HK-2 (cell line): ENCODE measurements around the gene ABCA4.

Experiments used
- DNase-seq: peaks from one replicate; pipeline ENCODE4 v3.0.0-alpha.2; 2018; ENCODE audit not compliant: unreplicated experiment

ABCA4 gene

DNA sequence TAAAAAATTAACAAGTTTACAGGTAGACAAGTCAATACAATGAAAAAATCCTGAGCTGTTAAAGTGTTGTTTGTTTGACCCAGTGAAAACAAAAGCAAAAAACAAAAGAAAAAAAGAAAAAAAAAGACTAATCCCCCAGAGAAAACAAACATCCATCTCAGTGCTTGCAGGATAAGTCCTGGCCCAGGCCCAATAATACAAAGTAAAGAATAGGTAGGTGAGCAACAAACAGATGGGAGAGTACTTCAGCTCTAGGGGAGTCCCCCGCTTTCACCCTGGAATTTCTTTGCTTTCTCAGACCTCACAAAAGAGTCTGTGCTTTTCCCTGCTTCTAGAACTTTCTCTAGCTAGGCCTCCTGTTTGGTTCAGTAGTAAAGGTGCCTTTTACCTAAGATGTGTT is 70.3 kb downstream of the ABCA4 start:
- no peak for DNase-seq

DNA sequence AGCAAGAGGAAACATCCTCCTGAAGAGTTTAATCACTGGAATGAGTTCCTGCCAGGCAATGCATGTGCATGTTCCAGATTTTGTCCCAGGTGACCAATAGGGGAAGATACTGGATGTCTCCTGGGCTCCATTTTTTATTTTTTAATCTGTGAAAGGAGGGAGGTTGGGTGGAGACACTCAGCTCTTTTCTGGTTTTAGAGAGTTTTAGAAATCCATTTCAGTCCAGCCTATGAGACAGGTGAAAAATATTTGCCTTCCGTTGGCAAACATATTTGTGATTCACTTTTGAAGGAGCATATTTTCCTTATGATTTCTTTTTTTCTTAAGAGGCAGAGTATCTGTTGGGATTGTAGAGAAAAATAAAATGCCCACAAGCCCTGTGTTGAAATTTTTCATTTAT is 70.7 kb downstream of the ABCA4 start:
- DNase-seq = no peak

DNA sequence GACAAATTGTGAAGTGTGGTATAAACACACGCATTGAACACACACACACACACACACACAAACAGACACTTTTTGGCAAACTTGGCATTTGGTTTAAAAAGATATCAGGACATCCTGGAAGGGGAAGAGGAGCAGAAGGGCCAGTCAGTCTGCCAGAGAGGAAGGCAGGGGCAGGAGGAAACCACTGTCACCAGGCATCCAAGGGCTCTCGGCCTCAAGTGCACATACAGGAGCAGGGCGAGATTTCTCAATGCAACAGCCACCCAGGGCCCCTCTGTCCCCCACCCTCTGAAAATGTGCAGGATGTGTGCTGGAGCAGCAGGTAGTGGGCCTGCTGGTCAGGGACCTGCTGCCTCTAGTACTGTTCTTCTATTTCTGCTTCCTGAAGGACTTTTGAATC is 71.2 kb downstream of the ABCA4 start:
- DNase-seq = no peak

DNA sequence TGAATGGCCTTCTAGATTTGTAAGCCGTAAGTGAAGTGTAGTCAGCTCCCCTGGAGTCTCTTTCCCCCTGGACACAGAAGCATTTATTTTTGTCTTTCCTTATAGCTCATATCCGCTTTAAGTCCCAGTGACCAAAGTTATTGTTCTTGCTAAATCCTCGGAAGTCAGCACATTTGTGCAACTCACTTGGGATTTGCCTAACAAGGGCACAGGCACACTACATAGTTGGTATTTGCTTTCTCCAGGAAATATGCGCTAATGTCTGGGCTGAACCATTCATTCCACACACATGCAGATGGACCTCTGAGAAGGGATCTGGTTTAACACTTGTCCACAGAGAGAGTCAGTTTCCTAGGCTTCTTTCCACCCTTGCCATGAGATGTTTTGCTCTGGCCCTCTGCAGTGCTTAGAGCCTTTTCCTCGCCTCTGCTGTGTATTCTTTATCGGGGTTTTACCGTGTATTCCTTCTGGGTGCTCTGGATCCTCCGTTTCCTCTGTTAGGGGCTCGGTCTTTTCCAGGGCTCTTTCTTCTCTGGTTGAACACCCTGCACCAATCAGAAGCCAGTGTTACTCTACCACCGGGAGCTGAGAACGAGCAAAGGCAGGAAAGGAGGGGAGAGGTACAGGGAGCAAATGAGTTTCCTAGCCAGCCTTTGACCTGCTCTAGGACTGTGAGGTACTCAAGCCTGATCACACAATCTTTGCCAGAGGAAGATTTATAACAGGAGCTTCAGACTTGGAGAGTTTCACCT is 72.4 kb downstream of the ABCA4 start:
- DNase-seq = no peak

DNA sequence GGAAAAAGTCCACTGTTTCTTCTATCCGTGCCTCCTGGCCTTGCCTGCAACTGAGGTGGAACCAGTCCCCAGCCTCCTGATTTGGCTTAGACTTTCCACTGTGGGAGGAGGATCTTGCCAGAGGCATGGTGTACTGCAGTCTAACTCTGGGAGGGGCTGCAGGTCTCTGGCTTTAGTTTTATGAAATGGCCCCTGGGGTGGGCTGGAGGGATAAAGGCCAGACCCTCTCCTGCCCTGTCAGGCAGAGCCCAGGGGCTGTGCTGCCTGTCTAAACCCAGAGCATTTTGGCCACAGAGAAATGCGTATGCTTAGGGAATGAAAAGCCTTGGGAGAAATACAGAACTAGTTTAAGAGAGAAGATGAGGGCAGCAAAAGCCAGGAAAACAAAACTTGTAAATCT is 73.0 kb downstream of the ABCA4 start:
- no peak for DNase-seq

DNA sequence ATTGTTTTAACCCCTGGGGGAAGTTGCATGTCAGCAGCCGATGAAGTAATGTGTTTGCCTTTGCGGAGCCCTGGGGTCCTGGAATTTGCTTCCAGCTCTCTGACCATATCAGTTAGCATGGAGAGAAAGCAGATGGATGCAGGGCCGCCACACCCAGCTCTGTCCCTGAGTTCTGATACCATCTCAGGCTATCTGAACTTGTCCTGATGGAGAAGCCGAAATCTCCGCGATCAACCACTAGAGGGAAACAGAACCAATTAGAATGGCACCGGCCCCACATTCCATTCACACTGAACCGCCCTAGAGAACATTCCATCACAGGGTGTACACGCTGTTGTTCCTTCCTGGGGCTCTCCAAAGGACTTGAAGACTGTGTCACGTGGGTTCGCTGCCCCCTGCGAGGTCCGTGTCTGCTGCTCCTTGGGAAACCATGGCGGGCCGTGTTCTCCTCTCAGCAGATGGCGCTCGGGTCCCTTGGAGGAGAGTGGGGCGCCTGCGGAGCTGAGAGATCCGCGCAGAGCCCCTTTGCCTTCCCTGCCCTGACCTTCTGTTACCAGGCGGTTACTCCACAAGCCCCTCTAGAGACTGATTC is 75.4 kb downstream of the ABCA4 start:
- peak; percentile 85 for DNase-seq

DNA sequence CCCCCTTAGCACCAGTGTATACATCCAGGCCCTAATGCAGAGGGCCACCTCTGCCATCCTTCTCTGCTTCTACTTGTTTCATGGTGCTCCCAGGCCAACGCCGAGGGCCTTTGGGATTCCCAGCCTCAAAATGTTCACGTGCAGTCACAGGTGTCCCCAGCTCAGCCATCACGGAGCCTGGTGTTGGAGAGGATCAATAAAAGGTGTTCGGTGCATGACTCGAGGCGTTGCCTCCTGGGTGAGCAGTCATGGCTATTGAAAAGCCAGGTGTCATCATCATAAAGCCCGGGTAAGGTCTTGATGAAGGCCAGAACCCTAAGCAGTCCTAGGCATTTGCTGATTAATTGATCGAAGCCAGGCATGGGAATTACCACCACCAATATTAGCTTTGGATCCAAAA is 76.1 kb downstream of the ABCA4 start:
- no peak for DNase-seq

DNA sequence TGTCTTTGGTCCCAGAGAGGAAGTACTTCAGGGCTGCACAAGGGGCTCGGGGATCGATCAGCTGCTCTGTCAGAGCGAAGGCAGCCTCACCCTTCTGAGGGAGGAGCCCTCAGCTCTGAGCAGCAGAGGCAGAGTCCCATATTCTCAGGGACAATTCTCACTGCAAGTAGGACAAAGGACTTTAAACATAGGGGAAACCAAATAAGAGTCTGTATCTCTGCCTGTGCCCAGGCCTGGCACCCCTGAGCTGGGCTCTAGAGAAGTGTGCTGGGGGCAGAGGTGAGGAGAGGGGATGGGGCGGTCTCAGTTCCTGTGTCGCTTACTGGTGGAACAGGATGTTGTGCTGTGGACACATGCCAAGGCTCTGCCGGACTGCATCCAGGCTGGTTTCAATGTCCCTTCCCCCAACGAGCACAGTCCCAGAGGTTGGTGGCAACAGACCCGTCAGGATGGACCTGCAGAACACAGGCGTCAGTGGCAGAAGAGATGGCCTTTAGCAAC is 76.6 kb downstream of the ABCA4 start:
- DNase-seq = no peak

DNA sequence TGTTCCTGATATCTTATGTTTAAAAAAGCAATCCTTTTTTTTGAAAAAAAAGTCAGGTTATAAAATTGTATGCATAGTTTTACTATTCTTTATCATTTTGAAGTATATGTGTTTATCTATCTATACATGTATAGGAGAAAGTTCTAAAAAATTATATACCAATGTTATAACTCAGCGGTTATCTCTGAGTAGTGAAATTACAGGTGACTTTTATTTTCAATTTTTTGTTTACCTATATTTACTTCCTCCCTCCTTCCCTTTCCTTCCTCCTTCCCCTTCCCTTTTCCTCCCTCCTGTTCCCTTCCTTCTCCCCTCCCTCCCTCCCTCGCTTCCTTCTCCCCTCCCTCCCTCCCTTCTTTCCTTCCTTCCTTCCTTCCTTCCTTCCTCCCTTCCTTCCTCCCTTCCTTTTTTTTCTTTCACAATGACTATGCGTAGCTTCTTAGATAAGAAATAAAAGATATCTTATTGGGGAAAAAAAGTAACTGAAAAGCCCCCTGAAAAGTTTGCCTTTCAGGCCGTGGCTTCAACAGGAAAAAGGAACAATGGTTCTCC is 77.1 kb downstream of the ABCA4 start:
- no peak for DNase-seq

DNA sequence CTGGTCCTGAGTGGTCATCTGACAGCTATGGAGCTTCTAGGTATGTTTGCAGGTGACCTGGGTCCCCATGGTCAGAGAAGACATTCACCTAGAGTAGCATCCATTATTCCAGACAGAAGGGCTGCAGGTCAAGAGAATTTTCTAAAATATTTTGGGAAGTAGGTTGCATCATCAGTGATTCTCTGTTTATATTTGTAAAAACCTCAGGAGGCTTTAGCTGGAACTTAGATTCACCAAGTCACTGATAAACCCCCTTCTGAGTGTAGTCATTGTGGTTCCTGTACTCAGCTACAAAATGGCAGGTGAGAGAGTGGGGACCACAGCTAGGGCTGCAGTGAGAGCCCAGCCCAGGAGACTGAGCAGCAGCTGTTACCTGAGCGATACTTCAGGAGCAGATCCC is 78.6 kb downstream of the ABCA4 start:
- DNase-seq = no peak

DNA sequence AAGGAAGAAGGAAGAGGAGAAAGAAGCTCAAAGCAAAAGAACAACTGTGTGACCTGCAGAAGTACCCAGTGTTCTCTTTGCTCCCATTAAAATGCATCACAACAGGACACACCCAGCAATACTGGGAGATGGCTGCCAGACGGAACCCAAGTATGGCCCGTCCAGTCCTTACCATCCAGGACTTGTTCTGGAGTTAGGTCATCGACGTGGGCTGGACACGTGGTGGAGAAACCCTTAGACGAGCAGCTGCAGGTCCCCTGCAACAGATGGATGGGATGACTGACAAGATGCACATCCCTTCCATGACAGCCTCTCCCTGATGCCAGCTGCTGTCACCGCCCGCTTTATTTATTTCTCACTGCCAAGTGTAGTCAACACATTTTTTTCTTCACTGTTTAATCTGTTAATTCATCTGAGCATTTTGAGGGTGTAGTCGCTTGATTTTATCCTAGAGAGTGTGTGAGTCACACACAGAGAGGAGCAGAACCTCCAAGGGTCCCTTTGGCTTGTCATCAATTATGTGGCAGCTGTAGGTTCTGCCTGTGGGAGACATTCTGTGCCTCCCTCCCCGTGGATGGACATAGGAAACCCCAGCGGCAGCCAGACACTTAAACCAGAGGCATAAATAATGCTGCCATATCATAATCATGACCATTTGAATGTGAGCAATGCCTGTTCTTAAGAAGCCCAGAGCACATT is 80.9 kb downstream of the ABCA4 start:
- no peak for DNase-seq

DNA sequence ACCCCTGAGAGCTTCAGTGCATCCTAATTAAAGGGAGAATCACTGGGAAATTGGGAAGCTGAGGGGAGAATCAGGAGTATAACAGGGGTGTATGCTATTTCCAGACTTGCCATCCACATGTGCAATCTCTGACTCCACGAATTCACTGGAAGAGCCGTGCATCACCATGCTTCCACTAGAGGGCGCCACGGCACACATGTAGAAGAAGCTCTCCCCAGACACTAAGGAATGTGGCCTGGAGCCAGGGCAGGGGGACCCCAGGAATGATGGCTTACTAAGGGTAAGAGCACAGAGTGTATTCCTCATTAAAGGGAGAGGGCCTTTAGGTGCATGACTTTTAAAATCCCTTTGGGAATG is 81.5 kb downstream of the ABCA4 start:
- DNase-seq = peak; percentile 72

DNA sequence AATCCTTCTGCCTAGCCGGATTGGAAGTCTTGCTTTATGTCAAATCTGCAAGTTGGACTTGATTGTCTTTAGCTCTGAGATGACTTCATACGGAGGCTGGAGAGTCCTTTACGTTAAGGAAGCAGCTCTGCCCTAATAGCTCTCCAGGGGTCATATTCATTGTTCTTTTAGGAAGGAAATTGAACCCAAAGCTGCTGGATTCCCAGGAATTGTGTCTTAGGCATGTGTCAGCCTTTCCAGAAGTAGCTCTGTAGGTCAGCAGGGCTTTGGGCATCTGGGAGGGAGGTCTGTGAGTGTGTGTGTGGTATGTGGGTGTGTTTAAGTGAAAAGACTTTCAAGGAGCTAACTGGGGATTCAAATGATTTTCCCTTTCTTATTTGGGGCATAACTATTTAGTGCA is 82.4 kb downstream of the ABCA4 start:
- DNase-seq = no peak

DNA sequence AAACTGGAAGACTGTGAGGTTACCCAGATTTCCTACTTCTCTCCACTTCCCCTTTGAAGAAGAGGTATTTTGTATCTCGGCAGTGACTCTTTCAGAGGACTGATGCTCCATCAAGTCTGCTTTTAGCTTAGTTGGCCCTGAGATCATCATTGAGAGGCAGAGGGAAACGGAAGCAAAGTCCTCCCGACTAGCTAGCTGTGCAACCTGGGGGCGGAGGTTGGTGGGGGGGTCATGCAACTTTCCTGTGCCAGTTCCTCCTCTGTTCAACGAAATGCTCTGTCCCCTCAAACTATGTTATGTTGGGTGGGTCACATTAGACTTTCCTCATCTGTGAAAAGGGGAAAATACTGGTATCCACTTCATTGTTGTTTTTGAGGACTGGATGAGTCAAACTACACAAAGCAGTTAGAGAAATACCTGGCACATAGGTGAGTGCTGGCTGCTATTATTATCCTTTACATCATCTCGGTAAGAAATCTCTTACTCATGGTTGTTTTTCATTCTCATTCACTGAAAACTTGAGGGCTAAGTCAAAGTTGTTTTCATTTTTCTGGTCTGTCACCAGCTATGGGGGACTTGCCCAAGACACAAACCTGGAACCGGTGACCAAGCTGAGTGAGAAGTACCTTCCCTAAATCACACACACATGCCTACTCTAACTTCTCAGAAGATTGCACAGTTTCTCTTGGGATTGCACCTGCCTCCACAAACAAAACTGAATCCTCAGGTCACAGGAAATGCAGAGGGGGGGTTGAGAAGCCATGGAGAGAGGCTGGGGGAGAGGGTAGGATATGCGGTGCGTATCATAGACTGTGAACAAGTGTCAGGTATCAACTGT is 83.3 kb downstream of the ABCA4 start:
- DNase-seq = no peak

DNA sequence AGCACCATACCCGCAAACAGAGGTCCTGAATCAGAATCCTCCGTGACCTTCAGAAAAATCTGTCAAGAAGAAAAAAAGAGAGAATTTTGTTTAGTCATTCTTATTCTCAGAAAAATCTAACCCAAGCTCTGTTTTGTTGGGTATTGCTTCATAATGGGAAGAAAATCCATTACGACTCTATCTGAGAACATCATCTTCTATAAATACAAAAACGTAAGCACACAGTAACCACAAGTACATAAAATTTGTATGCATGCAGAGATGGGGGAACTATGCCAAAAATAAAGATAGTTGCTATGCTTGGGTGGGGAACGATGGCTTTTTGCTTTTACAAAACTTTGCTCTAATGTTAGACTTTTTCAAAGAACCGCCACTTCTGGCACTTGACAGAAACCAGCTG is 84.2 kb downstream of the ABCA4 start:
- no peak for DNase-seq

DNA sequence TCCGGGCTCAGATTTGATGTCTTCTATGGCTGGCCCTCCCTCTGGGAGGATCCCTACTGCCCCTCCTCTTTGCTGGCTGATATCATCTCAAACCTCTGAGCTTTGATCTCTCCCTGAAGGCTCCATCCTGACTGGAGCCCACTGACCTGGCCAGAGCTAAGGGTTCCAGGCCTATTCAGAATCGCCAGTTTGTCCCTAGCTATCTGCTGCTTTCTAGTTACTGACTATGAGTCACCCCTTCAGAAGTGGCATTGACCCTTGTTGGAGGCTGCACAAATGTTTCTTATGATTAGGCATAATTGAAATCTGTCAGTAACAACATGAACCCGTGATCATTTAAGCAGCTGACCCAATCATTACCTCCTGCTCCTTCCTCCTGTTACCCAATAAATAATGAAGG is 87.1 kb downstream of the ABCA4 start:
- DNase-seq = no peak

DNA sequence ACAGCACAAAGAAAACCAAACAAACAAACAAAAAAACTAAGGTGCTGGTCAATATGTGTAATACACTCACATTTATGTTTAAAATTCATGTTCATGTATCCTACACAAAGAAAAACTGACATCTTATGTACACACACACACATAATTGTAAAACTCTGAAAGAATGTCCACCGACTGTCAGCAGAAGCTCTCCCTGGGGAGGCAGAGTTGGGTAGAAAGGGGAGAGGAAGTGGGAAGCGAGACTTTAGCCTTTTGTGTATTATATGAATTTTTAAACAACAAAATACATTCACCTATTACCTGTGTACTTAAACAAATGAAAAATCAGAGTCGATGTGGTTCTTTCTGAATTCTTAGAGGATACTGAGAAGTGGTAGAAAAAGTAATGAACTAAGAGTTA is 88.3 kb downstream of the ABCA4 start:
- DNase-seq = no peak

DNA sequence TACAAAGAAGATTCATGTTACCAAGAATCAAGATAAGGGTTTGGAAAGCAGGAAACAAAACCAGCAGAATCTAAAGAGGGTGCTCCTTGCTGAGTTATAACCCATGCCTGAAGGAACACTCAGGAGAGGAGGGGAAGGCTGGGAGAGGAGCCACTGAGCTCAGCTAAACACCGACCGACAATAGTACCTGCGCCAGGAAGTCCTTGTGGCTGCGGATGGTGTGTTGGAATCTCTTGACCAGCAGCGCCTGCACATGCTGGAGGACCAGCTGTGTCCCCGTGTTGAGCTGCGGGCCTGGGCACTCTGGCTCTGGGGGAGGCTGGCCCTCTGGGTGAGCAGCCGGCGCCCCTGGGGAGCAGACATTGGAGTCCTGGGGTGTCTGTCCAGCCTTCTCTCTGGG is 89.4 kb downstream of the ABCA4 start:
- no peak for DNase-seq

DNA sequence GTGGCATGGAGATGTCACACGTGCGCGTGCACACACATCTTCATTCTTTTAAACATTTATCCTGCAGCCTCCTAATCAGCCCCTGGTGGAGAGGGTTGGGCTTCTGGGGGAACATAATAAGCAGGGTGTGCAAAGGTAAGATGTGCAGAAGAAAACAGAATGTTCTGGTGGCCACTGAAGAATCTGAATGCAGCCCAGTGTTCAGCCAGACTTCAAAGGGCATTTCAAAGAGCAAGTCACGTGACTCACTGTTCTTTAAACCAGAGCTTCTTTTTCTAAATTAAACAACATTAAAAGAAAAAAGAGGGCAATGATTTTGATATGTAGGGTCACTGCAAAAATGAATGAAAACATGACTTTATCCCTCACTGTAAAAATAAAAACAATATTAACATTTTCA is 89.8 kb downstream of the ABCA4 start:
- DNase-seq = no peak

DNA sequence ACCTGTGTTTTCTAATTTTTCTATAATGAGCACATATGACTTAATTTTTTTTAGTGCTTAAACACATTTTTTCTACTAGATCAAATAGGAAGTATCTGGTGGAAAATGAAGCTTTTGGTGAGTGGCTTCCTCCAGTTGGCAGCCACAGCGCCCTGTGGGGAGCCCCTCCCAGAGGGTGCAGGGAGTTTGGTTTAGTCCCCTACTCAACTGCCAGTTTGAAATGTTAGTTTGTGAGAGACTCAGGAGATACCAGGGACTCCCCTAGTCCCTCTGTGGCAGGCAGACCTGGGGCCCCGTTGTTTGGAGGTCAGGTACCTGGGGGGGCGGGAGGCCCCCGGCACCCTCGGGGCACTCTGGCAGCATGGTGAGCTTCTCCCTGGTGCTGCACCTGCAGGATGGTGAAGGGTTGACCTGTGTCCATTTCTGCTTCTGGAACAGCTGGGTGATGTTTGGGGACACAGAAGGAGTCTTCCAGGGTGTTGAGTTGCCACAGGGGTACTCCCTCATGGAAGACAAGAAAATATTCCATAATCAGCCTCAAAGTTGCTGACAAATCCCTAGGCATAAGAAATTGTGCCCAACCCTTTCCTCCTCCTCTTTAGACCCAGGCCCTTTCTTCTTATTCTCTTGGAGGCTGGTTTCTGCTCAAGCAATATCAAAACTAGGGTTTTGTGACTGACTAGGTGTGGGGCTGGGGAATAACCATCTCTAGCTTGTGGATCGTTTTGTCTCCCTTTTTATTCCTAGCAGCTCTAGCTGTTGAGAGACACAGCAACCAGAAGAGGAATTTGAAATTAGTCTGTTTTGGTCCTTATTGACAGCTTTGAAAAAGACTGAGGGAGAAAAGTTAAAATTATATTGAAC is 91.6 kb downstream of the ABCA4 start:
- no peak for DNase-seq
